Activated T-cell treated with anti-CD3 and anti-CD28 coated beads for 4 hours (primary cell): ENCODE measurements around the gene CLEC4C.
"Not testable (repeated sequence)": the region's sequence is repeated elsewhere in the genome, so short reads cannot be mapped to it uniquely, and the experiment has no call there.

Experiments used
- DNase-seq: peaks from one replicate; pipeline ENCODE4 v3.0.0-alpha.2; 2020

CLEC4C gene

GRCh38 chr12:7747246-7747645, at the start of gene CLEC4C:
TSS of gene CLEC4C (minus strand) at chr12:7747375. CDS start at chr12:7747348, 27 bp downstream.
- no peak for DNase-seq

DNA sequence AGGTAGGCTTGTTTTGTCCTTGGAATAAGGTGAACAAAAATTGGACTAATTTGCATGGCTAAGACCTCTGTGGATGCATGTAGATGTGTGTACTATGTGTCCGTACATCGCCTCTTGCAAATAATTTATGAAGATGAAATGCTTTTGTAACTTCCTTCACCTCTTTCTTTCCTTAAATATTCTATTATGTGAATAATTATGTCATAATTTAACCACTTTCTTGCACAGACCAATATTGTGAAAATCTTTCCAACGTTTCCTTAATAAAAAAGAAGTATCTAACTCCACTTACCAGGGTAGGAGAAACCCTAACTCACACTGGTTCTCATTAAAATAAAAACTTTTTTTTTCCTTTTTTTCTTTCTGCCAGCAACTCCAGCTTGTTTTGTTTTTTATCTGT, 46.0 kb upstream of the CLEC4C start:
- no peak for DNase-seq

- not testable (repeated sequence) for DNase-seq
Measured at GRCh38 chr12:7788884-7789528, 41.8 kb upstream of the CLEC4C start, which contains the start of gene NANOG. TSS of gene NANOG (plus strand) at chr12:7789402. CDS start at chr12:7789615, 213 bp downstream.

DNA sequence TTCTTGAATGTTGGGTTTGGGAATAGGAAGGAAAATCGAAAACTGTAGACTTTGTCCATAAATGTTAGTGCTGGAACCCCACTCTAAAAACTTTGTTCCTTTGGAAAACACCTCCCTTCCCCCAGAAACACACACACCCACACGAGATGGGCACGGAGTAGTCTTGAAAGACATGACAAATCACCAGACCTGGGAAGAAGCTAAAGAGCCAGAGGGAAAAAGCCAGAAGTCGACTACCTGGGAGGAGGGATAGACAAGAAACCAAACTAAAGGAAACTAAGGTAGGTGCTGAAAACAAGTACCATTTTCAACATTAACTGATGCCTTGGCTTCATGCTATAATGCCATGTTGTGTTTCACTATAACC, 41.1 kb upstream of the CLEC4C start:
- DNase-seq: no peak

GRCh38 chr12:7787574-7788293, 40.6 kb upstream of the CLEC4C start:
- no peak for DNase-seq

- no peak for DNase-seq
Measured at GRCh38 chr12:7784701-7785100, 37.5 kb upstream of the CLEC4C start.

- DNase-seq: not testable (repeated sequence)
Measured at GRCh38 chr12:7783433-7783832, 36.3 kb upstream of the CLEC4C start.

GRCh38 chr12:7782055-7782454, 34.9 kb upstream of the CLEC4C start:
- DNase-seq: no peak

GRCh38 chr12:7781274-7781673, 34.1 kb upstream of the CLEC4C start:
- no peak for DNase-seq

DNA sequence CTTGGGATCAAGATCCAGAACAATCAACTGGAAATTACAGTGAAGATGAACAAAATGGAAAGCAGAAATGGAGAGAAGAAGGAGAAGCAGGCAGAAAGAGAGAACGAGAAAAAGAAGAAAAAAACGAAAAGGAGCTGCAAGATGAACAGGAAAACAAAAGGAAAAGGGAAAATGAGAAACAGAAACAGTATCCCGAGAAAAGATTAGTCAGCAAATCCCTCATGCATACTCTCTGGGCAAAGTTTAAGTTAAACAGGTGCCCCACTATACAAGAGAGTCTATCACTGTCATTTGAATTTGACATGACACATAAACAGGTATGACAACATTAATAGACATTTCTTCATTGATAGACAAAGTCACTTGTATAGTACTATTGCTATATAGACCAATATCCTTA, 22.8 kb upstream of the CLEC4C start:
- DNase-seq: no peak

DNA sequence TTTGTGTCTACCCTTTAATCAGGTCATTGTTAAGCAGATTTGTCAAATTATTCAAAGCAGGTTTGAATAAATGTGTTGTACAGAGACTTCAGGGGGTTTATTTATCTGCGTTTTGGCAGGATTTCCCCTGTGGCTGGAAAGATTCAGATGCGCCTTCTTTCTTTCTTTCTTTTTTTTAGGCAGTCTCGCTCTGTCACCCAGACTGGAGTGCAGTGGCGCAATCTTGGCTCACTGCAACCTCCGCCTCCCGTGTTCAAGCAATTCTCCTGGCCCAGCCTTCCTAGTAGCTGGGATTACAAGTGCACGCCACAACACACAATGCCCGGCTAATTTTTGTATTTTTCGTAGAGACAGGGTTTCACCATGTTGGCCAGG, 11.6 kb upstream of the CLEC4C start:
- DNase-seq: no peak

- DNase-seq: no peak
Measured at GRCh38 chr12:7756993-7757392, 9.8 kb upstream of the CLEC4C start.

DNA sequence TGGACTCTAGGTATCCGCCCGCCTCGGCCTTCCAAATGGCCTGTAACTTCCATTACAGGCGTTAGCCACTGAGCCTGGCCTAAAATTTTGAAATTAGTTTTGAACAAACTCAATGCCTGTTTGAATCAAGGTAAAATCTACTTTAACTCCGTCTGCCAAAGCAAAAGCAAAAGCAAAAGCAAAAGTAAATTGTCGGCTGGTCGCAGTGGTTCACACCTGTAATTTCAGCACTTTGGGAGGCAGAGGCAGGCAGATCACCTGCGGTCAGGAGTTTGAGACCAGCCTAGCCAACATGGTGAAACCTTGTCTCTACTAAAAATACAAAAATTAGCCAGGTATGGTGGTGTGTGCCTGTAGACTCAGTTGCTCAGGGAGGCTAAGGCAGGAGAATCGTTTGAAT, 8.5 kb upstream of the CLEC4C start:
- not testable (repeated sequence) for DNase-seq

DNA sequence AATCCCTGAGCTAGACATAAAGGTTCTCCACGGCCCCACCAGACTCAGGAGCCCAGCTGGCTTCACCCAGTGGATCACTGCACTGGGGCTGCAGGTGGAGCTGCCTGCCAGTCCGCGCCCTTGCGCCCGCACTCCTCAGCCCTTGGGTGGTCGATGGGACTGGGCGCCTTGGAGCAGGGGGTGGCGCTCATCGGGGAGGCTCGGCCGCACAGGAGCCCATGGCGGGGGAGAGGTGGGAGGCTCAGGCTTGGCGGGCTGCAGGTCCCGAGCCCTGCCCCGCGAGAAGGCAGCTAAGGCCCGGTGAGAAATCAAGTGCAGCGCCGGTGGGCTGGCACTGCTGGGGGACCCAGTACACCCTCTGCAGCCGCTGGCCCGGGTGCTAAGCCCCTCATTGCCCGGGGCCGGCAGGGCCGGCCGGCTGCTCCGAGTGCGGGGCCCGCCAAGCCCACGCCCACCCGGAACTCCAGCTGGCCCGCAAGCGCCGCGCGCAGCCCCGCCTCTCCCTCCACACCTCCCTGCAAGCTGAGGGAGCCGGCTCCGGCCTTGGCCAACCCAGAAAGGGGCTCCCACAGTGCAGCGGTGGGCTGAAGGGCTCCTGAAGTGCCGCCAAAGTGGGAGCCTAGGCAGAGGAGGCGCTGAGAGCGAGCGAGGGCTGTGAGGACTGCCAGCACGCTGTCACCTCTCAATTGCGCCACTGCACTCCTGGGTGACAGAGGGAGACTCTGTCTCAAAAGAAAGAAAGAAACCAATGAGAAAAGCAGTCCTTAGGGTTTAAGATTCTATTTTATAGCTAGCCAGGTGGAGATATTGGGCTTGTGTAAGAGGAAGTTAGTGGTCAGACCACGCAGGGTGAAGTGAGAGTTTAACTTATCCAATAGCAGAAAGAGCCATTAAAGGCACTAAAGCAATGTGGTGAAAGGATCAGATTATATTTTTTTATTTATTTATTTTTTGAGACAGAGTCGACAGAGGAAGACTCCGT, 5.1 kb upstream of the CLEC4C start:
- DNase-seq: not testable (repeated sequence)

- DNase-seq: no peak
Measured at GRCh38 chr12:7751394-7751793, 4.2 kb upstream of the CLEC4C start.

GRCh38 chr12:7750350-7750749, 3.2 kb upstream of the CLEC4C start:
- no peak for DNase-seq

DNA sequence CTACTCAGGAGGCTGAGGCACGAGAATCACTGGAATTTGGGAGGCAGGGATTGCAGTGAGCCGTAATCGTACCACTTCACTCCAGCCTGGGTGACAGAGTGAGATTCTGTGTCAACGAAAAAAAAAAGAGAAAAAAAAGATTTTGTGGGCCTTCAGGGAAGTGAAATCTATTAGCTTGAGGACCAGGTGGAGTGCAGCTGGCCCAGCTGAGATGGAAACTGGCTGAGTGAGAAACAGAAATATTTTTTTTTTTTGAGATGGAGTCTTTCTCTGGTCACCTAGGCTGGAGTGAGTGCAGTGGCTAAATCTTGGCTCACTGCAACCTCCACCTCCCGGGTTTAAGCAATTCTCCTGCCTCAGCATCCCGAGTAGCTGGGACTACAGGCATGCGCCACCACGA, 2.3 kb upstream of the CLEC4C start:
- no peak for DNase-seq

DNA sequence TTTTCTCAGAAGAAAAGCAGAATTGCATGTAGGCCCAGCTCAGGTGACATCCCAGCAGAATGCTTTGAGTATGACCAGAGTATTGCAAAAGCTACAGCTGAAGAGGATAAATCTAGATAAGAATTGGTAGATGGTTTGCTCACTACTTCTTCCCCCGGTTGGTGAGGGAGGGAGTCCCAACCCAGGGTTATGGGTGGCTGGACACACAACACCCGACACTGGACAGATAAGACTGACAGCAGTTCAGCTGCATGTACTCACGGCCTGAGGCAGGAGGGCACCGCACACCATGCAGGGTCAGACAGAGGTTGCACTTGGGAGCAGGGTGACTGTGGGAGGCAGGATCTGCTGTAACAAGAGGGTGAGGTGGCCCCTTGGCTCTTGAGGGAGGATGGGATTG, 1.7 kb upstream of the CLEC4C start:
- no peak for DNase-seq

- no peak for DNase-seq
Measured at GRCh38 chr12:7732993-7733392, 14.2 kb downstream of the CLEC4C start.

GRCh38 chr12:7731486-7731885, 15.7 kb downstream of the CLEC4C start:
- DNase-seq: no peak

- not testable (repeated sequence) for DNase-seq
Measured at GRCh38 chr12:7730984-7731383, 16.2 kb downstream of the CLEC4C start.

DNA sequence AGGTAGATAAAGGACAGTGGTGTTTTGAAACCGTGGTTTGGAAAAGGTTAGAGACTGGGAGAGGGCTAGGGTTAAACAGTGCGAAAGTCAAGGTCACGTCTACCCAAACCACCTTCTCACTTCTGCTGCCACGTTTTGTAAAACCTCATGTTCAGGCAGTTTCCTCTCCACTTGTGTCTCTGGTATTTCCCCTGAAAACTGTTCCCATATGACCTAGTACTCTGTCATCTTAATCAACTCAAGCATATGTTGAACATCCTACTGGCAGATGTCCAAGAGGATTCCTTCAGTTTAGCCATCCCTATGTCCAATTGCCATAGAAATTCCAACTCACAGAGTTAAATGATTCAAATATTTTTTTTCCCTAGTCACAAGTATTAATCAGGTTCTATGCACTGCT, 17.4 kb downstream of the CLEC4C start:
- DNase-seq: no peak

- DNase-seq: no peak
Measured at GRCh38 chr12:7723926-7724325, 23.2 kb downstream of the CLEC4C start.
